ENCODE results near the gene DNASE1L1.

- TF ChIP-seq EZH2 (IDR thresholded peaks at IDR 0.05; ENCODE audit: borderline replicate concordance, low read depth, low read length, poor library complexity, severe bottlenecking): no peak
- TF ChIP-seq, protein P1, sequence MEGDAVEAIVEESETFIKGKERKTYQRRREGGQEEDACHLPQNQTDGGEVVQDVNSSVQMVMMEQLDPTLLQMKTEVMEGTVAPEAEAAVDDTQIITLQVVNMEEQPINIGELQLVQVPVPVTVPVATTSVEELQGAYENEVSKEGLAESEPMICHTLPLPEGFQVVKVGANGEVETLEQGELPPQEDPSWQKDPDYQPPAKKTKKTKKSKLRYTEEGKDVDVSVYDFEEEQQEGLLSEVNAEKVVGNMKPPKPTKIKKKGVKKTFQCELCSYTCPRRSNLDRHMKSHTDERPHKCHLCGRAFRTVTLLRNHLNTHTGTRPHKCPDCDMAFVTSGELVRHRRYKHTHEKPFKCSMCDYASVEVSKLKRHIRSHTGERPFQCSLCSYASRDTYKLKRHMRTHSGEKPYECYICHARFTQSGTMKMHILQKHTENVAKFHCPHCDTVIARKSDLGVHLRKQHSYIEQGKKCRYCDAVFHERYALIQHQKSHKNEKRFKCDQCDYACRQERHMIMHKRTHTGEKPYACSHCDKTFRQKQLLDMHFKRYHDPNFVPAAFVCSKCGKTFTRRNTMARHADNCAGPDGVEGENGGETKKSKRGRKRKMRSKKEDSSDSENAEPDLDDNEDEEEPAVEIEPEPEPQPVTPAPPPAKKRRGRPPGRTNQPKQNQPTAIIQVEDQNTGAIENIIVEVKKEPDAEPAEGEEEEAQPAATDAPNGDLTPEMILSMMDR (conservative IDR thresholded peaks at IDR 0.05; ENCODE audit: low read depth, low read length): no peak
Measured at GRCh38 chrX:154437971-154438893, 29.2 kb upstream of the DNASE1L1 start.

Data from A673 (cell line).